Astrocyte (in vitro differentiated cells and primary cell): Measurements from ENCODE around the gene NDUFS2.

Experiments
- CTCF ChIP-seq: IDR thresholded peaks from 2 replicates; pipeline ENCODE4 v1.5.1; 2011; ENCODE audit warnings: low read depth, mild to moderate bottlenecking, inconsistent platforms, low read length, moderate library complexity; ENCODE audit not compliant: insufficient read depth
- EZH2 ChIP-seq: IDR thresholded peaks from 2 replicates; pipeline ENCODE4 v1.6.1; 2012; ENCODE audit warnings: mild to moderate bottlenecking, low read length, inconsistent platforms; ENCODE audit not compliant: insufficient read depth

DNA sequence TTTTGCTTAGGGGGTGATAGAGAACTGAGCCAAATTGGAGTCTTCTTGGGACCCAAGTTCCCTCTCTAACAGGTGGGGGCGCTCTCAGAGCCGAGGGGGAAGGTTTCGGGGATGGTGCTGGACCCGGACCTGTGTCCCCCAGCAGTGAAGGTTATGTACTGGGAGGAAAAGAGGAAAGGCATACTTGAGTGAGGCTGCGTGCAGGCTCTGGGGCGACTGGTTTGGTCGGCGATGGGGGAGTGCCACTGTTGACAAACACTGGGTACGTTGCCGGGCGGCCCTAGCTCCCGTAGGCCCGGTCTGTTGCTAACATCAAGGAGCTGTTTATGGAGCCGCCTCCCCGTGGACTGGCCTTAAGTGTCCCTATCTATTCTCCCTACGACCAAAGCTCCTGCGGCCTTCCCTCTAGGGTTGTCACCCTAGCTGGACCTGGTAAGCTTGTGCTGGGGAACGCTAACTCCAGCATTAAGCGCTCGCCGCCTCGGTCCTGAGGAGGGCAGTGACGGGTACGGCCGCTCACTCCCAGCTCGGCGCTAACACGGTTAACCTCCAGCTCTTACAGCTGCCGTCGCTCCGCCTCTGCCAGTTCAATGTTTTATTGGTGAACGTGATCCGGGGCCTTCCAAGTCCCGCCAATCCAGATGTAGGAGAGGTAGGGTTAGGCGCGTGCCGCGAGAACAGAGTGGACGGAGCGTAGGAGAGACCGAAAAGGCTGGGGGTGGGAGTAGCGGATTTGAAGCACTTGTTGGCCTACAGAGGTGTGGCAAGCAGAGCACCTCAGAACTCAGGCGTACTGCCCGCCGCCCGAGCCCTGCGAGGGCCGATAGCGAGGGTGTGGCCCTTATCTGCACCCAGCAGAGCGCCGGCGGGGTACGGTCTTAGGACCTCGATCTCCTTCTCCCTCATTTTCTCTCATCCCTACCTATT is 36.2 kb upstream of the NDUFS2 start, which contains the start of gene PPOX:
- TF ChIP-seq CTCF (peak; percentile 35), EZH2 (no peak)
